SK-N-SH treated with all-trans-retinoic acid at 6 μM for 48 hours (cell line): ENCODE measurements around the gene ULK4.
A peak's percentile ranks its signal among the peaks of the same experiment; 100 is the strongest.

Source experiments
- ATAC-seq: fragments of 200-7000 bp; cut with Tn5 transposase; 3 replicates; pipeline ENCODE4 v1.9.1; 2020; ENCODE audit warnings: mild to moderate bottlenecking, moderate library complexity
- ARNTL ChIP-seq: fragments of 450-650 bp; formaldehyde crosslinking; IDR thresholded peaks from 2 replicates; pipeline ENCODE4 v1.5.0; 2020; ENCODE audit warnings: low read depth, mild to moderate bottlenecking, moderate library complexity, borderline replicate concordance
- CSDC2 ChIP-seq: fragments of 250-450 bp; sonication (Bioruptor Pico); IDR thresholded peaks from 2 replicates; pipeline ENCODE4 v1.5.0; 2020; ENCODE audit warnings: mild to moderate bottlenecking, moderate library complexity
- ESRRG ChIP-seq: fragments of 250-450 bp; sonication (Bioruptor Pico); IDR thresholded peaks from 2 replicates; pipeline ENCODE4 v1.6.1; 2021; ENCODE audit warnings: mild to moderate bottlenecking
- GLIS3 ChIP-seq: fragments of 250-450 bp; sonication (Bioruptor Pico); IDR thresholded peaks from 2 replicates; pipeline ENCODE4 v1.5.0; 2020; ENCODE audit warnings: mild to moderate bottlenecking, moderate library complexity
- ISL1 ChIP-seq: fragments of 250-450 bp; sonication (Bioruptor Pico); IDR thresholded peaks from 2 replicates; pipeline ENCODE4 v2.1.2; 2022; ENCODE audit warnings: mild to moderate bottlenecking, moderate library complexity
- OSR1 ChIP-seq: fragments of 250-450 bp; sonication (Bioruptor Pico); IDR thresholded peaks from 2 replicates; pipeline ENCODE4 v1.8.0; 2022; ENCODE audit warnings: moderate library complexity, mild to moderate bottlenecking, inconsistent platforms
- POU6F1 ChIP-seq: fragments of 250-450 bp; sonication (Bioruptor Pico); IDR thresholded peaks from 2 replicates; pipeline ENCODE4 v1.8.0; 2021; ENCODE audit warnings: low read depth, mild to moderate bottlenecking, moderate library complexity, borderline replicate concordance
- PPARA ChIP-seq: fragments of 250-450 bp; sonication (Bioruptor Pico); IDR thresholded peaks from 2 replicates; pipeline ENCODE4 v1.5.0; 2020; ENCODE audit warnings: mild to moderate bottlenecking, borderline replicate concordance
- RARB ChIP-seq: fragments of 250-450 bp; sonication (Bioruptor Pico); IDR thresholded peaks from 2 replicates; pipeline ENCODE4 v1.8.0; 2021; ENCODE audit warnings: mild to moderate bottlenecking, moderate library complexity
- SNAI2 ChIP-seq: fragments of 250-450 bp; sonication (Bioruptor Pico); IDR thresholded peaks from 2 replicates; pipeline ENCODE4 v1.5.0; 2020; ENCODE audit warnings: mild to moderate bottlenecking, moderate library complexity
- TCF4 ChIP-seq: fragments of 250-450 bp; sonication (Bioruptor Pico); IDR thresholded peaks from 2 replicates; pipeline ENCODE4 v1.8.0; 2021; ENCODE audit warnings: mild to moderate bottlenecking, moderate library complexity, borderline replicate concordance
- TOX ChIP-seq: fragments of 250-450 bp; sonication (Bioruptor Pico); IDR thresholded peaks from 2 replicates; pipeline ENCODE4 v1.8.0; 2021; ENCODE audit warnings: mild to moderate bottlenecking, moderate library complexity, borderline replicate concordance
- ZC3H10 ChIP-seq: fragments of 250-450 bp; sonication (Bioruptor Pico); IDR thresholded peaks from 2 replicates; pipeline ENCODE4 v1.5.1; 2021; ENCODE audit warnings: mild to moderate bottlenecking, moderate library complexity
- ZFP3 ChIP-seq: fragments of 250-450 bp; sonication (Bioruptor Pico); IDR thresholded peaks from 2 replicates; pipeline ENCODE4 v1.5.0; 2020; ENCODE audit warnings: mild to moderate bottlenecking, moderate library complexity
- ZFP30 ChIP-seq: fragments of 450-650 bp; formaldehyde crosslinking; IDR thresholded peaks from 2 replicates; pipeline ENCODE4 v1.5.0; 2022; ENCODE audit warnings: mild to moderate bottlenecking, moderate library complexity
- ZNF565 ChIP-seq: fragments of 450-650 bp; formaldehyde crosslinking; conservative IDR thresholded peaks from 2 replicates; pipeline ENCODE4 v1.5.0; 2020; ENCODE audit warnings: low read depth, mild to moderate bottlenecking, moderate library complexity
- ZNF70 ChIP-seq: fragments of 450-650 bp; formaldehyde crosslinking; IDR thresholded peaks from 2 replicates; pipeline ENCODE4 v1.5.0; 2020; ENCODE audit warnings: mild to moderate bottlenecking, moderate library complexity
- ZNF8 ChIP-seq: fragments of 450-650 bp; formaldehyde crosslinking; IDR thresholded peaks from 2 replicates; pipeline ENCODE4 v1.5.0; 2020; ENCODE audit warnings: mild to moderate bottlenecking, moderate library complexity
- TF ChIP-seq, protein P1 (sequence below): fragments of 250-450 bp; sonication (Bioruptor Pico); IDR thresholded peaks from 2 replicates; pipeline ENCODE4 v1.5.1; 2020; ENCODE audit warnings: low read depth, mild to moderate bottlenecking, moderate library complexity
- TF ChIP-seq, protein P2 (sequence below): fragments of 250-450 bp; sonication (Bioruptor Pico); IDR thresholded peaks from 2 replicates; pipeline ENCODE4 v1.8.0; 2020; ENCODE audit warnings: mild to moderate bottlenecking, moderate library complexity, borderline replicate concordance

Gene ULK4

DNA sequence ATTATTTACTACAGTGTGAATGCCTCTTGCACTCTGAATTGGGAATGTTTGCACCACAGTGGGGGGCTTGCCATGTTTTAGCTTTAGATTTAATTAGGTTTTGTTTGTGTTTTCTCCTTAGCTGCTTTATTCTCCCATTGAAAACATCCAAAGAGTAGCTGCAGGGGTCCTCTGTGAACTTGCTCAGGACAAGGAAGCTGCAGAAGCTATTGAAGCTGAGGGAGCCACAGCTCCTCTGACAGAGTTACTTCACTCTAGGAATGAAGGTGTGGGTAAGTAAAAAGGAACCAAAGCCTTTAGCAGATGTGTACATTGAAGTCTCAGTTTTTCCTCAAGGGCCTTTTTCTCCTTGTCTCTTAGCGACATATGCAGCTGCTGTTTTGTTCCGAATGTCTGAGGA lies 725.7 kb downstream of the ULK4 start:
- TF ChIP-seq ZNF565 (CRISPR knock-in tag) (no peak), ZC3H10 (CRISPR knock-in tag) (no peak)
- no peak for ATAC-seq

- no peak for ATAC-seq
Observed at GRCh38 chr3:41234823-41235721, 726.8 kb downstream of the ULK4 start.

DNA sequence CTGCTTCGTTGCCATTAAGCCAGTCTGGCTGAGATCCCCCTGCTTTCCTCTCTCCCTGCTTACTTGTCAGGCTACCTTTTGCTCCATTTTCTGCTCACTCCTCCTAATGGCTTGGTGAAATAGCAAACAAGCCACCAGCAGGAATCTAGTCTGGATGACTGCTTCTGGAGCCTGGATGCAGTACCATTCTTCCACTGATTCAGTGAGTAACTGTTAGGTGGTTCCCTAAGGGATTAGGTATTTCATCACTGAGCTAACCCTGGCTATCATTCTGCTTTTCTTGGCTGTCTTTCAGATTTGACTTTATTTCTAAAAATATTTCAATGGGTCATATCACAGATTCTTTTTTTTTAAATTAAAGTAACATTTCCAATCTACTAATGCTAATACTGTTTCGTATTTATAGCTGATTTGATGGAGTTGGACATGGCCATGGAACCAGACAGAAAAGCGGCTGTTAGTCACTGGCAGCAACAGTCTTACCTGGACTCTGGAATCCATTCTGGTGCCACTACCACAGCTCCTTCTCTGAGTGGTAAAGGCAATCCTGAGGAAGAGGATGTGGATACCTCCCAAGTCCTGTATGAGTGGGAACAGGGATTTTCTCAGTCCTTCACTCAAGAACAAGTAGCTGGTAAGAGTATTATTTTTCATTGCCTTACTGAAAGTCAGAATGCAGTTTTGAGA lies 737.6 kb downstream of the ULK4 start:
- TF ChIP-seq OSR1 (CRISPR knock-in tag) (no peak), ZNF8 (CRISPR knock-in tag) (no peak), SNAI2 (CRISPR knock-in tag) (no peak), ZFP30 (CRISPR knock-in tag) (no peak), POU6F1 (no peak), RARB (CRISPR knock-in tag) (no peak), TCF4 (CRISPR knock-in tag) (no peak)
- TF ChIP-seq, protein P1, sequence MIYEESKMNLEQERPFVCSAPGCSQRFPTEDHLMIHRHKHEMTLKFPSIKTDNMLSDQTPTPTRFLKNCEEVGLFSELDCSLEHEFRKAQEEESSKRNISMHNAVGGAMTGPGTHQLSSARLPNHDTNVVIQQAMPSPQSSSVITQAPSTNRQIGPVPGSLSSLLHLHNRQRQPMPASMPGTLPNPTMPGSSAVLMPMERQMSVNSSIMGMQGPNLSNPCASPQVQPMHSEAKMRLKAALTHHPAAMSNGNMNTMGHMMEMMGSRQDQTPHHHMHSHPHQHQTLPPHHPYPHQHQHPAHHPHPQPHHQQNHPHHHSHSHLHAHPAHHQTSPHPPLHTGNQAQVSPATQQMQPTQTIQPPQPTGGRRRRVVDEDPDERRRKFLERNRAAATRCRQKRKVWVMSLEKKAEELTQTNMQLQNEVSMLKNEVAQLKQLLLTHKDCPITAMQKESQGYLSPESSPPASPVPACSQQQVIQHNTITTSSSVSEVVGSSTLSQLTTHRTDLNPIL: no peak
- TF ChIP-seq, protein P2, sequence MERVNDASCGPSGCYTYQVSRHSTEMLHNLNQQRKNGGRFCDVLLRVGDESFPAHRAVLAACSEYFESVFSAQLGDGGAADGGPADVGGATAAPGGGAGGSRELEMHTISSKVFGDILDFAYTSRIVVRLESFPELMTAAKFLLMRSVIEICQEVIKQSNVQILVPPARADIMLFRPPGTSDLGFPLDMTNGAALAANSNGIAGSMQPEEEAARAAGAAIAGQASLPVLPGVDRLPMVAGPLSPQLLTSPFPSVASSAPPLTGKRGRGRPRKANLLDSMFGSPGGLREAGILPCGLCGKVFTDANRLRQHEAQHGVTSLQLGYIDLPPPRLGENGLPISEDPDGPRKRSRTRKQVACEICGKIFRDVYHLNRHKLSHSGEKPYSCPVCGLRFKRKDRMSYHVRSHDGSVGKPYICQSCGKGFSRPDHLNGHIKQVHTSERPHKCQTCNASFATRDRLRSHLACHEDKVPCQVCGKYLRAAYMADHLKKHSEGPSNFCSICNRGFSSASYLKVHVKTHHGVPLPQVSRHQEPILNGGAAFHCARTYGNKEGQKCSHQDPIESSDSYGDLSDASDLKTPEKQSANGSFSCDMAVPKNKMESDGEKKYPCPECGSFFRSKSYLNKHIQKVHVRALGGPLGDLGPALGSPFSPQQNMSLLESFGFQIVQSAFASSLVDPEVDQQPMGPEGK (CRISPR knock-in tag): no peak
- ATAC-seq: peak; percentile 78

More at GRCh38 chr3:41234823-41235721, 726.8 kb downstream of the ULK4 start:
- no peak for TF ChIP-seq OSR1 (CRISPR knock-in tag)

DNA sequence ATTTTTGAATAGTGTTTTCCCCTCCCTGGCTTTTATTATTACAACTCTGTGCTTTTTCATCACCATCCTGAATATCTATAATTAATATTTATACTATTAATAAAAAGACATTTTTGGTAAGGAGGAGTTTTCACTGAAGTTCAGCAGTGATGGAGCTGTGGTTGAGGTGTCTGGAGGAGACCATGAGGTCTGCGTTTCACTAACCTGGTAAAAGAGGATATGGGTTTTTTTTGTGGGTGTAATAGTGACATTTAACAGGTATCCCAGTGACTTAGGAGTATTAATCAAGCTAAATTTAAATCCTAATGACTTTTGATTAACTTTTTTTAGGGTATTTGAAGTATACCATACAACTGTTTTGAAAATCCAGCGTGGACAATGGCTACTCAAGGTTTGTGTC lies 738.2 kb downstream of the ULK4 start:
- no peak for TF ChIP-seq ZNF565 (CRISPR knock-in tag)
- no peak for TF ChIP-seq ARNTL (CRISPR knock-in tag)
- TF ChIP-seq SNAI2 (CRISPR knock-in tag): no peak
- no peak for TF ChIP-seq RARB (CRISPR knock-in tag)

GRCh38 chr3:41223078-41223477 lies 738.8 kb downstream of the ULK4 start:
- TF ChIP-seq ZNF8 (CRISPR knock-in tag) (no peak), POU6F1 (no peak), ZNF565 (CRISPR knock-in tag) (no peak), CSDC2 (CRISPR knock-in tag) (no peak), ZFP30 (CRISPR knock-in tag) (no peak), ESRRG (CRISPR knock-in tag) (no peak), TCF4 (CRISPR knock-in tag) (no peak), OSR1 (CRISPR knock-in tag) (no peak), GLIS3 (CRISPR knock-in tag) (no peak), ARNTL (CRISPR knock-in tag) (no peak), ZNF70 (no peak), ZFP3 (no peak), PPARA (no peak), RARB (CRISPR knock-in tag) (no peak), ISL1 (CRISPR knock-in tag) (no peak), ZC3H10 (CRISPR knock-in tag) (no peak), TOX (CRISPR knock-in tag) (no peak)
- TF ChIP-seq, protein P2 (CRISPR knock-in tag): no peak
- ATAC-seq: no peak

More for the DNA sequence above, 738.2 kb downstream of the ULK4 start:
- no peak for ATAC-seq
